HG02623 (cell line): ENCODE data around the gene PGD.
"Not testable (repeated sequence)": the region's sequence is repeated elsewhere in the genome, so short reads cannot be mapped to it uniquely, and the experiment has no call there.

Experiments used
- ATAC-seq: cut with Tn5 transposase; IDR thresholded peaks from one replicate; pipeline ENCODE4 v1.9.1; 2021; ENCODE audit warnings: moderate library complexity; ENCODE audit not compliant: unreplicated experiment

PGD gene

DNA sequence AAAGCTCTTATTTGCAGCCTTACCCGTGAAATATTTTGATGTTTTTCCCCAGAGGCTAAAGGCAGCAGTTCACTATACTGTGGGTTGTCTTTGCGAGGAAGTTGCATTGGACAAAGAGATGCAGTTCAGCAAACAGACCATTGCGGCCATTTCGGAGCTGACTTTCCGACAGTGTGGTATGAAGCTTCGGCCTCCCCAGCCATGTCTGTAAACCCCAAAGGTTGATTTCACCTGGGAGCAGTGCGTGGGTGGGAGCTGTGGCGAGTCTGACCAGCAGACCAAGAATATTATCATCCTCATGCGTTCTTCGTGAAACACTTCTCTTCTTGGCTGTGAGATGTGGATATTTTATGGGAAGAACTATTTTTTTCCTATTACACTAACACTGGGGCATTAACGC, 34.9 kb downstream of the PGD start:
- no peak for ATAC-seq

GRCh38 chr1:10434590-10434989, 35.7 kb downstream of the PGD start:
- no peak for ATAC-seq

GRCh38 chr1:10437052-10437451, 38.2 kb downstream of the PGD start:
- no peak for ATAC-seq

GRCh38 chr1:10438677-10439163, 39.9 kb downstream of the PGD start:
- ATAC-seq: no peak

- no peak for ATAC-seq
Observed at GRCh38 chr1:10440305-10440704, 41.4 kb downstream of the PGD start.

DNA sequence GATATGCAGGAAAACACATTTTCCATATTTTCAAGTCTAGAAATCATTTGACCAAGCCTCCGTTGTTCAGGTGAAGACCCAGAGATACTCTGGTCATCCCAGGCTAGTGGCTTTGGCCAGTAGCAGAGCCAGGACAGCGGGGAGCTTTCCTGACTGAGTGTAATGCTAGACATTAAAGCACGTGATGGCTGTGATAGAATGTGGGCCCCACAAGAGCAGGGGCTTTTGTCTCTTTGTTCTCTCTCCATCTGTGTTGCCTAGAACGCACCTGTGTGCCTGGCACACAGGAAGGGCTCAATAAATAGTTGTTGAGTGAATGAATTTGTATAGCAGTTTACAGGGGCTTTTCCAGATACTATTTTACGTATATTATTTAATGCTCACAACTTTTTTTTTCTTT, 41.9 kb downstream of the PGD start:
- ATAC-seq: no peak

- no peak for ATAC-seq
Observed at GRCh38 chr1:10444248-10444647, 45.4 kb downstream of the PGD start.

DNA sequence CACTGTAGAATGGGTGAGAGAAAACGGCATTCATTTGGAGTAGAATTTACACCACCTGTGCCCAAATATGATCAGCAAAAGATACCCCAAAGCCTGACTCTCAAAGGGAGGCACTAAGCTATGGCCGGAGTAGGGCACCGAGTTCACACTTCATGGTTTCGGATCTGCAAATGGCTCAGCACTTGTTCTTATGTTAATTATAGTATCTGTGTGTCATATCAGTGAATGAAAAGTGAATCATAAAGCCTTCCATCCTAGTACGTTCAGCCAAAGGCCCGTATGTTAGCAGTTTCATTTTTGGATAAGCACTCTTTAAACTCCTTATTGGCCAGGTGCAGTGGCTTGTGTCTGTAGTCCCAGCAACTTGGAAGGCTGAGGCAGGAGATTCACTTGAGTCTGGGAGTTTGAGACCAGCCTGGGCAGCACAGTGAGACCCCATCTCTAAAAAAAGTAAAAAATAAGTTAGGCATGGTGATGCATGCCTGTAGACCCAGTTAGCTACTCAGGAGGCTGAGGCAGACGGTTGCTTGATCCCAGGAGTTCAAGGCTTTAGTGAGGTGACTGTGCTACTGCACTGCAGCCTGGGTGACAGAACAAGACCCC, 46.0 kb downstream of the PGD start:
- ATAC-seq: no peak

GRCh38 chr1:10446790-10447422, 48.0 kb downstream of the PGD start:
- ATAC-seq: no peak

- ATAC-seq: no peak
Observed at GRCh38 chr1:10449751-10450150, 50.9 kb downstream of the PGD start, which contains the start of gene CORT. Gene CORT (plus strand): TSS chr1:10450031. CDS start chr1:10450224, 193 bp downstream.

DNA sequence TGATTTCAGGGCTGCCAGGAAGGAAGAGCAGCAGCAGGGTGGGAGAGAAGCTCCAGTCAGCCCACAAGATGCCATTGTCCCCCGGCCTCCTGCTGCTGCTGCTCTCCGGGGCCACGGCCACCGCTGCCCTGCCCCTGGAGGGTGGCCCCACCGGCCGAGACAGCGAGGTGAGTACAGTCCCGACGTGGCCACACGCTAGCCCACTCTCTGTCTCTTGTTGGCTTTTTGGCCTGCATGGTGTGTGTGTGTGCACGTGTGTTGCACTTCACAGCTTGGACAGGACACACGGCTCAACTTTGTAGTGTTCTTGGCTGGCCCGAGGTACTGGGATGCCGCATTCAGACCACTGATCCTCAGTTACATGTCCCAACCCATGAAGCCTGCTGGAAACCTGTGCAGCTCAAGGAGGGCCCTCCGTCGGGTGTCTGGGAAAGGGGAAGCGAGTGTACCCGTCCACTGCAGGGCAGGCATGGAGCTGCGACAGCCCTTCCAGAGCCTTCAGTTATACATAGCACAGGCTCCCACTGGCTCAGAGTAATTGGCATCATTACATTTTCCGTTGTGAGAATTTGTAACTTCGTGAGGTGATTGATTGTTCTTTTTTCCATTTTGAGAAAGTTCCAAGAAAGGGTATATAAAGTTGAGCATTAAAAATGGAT, 51.4 kb downstream of the PGD start:
- ATAC-seq: no peak

- ATAC-seq: no peak
Observed at GRCh38 chr1:10450836-10451235, 52.0 kb downstream of the PGD start.

GRCh38 chr1:10451287-10451686, 52.4 kb downstream of the PGD start:
- ATAC-seq: no peak

DNA sequence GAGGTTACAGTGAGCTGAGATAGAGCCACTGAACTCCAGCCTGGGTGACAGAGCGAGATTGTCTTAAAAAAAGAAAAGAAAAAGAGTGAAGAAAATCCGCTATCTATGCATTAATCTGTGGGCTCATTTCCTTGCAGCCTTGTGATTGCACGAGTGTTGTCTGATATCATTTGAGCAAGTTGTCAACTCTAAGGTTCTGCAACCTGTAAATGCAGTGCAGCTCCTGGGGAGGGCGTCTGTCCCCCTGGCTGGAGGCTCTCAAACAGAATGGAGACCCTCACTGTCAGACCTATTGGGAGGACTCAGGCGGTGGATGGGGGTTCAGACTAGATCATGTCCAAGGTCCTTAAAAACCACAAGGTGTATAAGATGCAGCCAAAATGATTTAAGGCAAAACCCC, 57.2 kb downstream of the PGD start:
- no peak for ATAC-seq

DNA sequence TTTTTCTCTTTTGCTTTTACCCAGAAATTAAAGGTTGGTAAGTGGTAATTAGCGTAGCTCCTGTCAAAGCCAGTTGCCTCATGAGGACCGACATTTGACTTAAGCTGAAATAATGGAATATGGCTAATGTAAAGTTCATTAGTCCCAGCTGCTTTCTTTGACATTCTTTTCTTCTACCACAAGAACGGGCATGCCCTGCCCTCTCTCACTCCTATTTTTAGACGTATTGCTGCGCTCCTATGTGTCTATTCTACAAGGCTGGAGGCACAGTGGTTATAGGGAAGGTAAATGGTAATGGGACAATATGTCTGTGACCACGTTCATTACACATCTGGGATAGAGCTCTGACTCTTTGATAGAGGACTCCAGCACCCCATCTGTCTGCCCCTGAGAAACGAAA, 57.8 kb downstream of the PGD start:
- no peak for ATAC-seq

DNA sequence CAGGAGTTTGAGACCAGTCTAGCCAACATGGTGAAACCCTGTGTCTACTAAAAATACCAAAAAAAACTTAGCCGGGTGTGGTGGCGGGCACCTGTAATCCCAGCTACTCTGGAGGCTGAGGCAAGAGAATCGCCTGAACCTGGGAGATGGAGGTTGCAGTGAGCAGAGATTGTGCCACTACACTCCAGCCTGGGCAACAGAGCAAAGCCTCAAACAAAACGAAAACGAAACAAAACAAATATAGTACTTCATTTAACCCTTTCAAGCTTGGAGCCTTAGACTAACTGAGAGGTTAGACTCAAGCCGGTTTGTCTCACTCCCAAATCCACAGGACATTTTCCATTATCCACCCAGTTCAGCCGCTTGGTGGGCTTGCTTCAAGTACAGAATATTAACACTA, 58.6 kb downstream of the PGD start:
- not testable (repeated sequence) for ATAC-seq

GRCh38 chr1:10457875-10458274, 59.0 kb downstream of the PGD start:
- no peak for ATAC-seq

GRCh38 chr1:10459184-10459583, 60.3 kb downstream of the PGD start:
- ATAC-seq: no peak

- ATAC-seq: no peak
Observed at GRCh38 chr1:10467078-10467477, 68.2 kb downstream of the PGD start.

DNA sequence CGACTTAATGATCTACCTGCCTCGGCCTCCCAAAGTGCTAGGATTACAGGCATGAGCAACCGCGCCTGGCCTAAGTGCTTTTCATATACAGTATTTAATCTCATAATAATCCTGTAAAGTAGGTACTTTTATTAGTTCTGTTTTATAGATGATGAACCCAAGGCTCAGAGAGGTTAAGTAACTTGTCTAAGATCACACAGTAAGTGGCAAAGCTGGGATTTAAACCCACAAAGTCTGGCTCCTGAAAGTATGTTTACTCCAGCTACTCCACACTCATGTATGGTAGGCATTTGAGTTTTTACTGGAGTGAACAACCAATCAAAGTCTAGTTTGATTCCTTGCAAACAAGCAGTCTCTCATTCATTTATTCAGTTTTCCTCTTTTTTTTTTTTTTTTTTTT, 71.2 kb downstream of the PGD start:
- no peak for ATAC-seq
